ENCODE measurements around the gene PRKAG2.

DNA sequence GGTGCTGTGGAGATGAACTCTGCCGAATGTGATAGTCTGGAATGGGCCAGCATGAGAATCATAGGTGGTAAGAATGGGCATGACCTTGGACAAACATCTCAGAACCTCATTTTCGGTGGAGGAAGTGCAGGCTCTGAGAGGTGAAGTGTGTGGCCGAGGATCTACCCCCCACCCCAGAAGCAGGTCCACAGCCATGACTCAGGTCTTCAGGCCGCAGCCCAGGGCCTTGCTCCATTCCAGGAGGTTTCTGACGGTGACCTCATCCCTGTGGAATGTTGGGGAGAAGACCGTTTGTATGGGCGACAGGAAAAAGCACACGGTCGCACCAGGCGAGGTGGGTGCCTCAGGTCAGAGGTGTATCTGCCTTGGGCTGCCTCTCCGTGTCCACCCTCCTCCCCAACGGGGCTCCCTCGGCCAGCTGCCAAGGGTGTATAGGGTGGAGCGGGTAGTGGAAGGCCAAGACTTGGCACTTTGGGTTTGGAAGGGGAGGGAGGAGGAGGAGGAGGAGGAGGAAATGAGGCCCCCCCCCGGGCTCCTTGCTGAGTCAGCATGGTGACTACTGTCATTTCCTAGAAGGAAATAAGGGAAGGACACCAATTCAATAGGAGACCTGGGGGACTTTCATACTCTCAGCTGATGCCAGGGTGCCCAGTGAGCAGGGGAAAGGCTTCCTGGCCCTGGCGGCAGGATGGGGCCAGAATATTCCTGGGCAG lies 189.2 kb downstream of the PRKAG2 start:
- TF ChIP-seq, protein P1, sequence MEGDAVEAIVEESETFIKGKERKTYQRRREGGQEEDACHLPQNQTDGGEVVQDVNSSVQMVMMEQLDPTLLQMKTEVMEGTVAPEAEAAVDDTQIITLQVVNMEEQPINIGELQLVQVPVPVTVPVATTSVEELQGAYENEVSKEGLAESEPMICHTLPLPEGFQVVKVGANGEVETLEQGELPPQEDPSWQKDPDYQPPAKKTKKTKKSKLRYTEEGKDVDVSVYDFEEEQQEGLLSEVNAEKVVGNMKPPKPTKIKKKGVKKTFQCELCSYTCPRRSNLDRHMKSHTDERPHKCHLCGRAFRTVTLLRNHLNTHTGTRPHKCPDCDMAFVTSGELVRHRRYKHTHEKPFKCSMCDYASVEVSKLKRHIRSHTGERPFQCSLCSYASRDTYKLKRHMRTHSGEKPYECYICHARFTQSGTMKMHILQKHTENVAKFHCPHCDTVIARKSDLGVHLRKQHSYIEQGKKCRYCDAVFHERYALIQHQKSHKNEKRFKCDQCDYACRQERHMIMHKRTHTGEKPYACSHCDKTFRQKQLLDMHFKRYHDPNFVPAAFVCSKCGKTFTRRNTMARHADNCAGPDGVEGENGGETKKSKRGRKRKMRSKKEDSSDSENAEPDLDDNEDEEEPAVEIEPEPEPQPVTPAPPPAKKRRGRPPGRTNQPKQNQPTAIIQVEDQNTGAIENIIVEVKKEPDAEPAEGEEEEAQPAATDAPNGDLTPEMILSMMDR (IDR thresholded peaks at IDR 0.05; ENCODE audit: low read depth, low read length) = no peak
- no peak for TF ChIP-seq EZH2phosphoT487 (IDR thresholded peaks at IDR 0.05; ENCODE audit: low read depth)
